ENCODE results near the gene TOM1L2.
A peak's percentile ranks its signal among the peaks of the same experiment; 100 is the strongest.
"Not testable (repeated sequence)": the region's sequence is repeated elsewhere in the genome, so short reads cannot be mapped to it uniquely, and the experiment has no call there.

TOM1L2 gene

GRCh38 chr17:17972126-17972951, at the start of gene TOM1L2, which contains the start of gene DRC3:
TSS of gene TOM1L2 (minus strand) at chr17:17972400. CDS start at chr17:17972313, 87 bp downstream.
TSS of gene DRC3 (plus strand) at chr17:17972862. CDS start at chr17:17977599, 4,737 bp downstream.
- DNase-seq = peak; percentile 100

GRCh38 chr17:18021372-18021771, 49.2 kb upstream of the TOM1L2 start:
- DNase-seq = no peak

GRCh38 chr17:18020971-18021370, 48.8 kb upstream of the TOM1L2 start:
- no peak for DNase-seq

GRCh38 chr17:18019838-18020154, 47.6 kb upstream of the TOM1L2 start:
- DNase-seq = no peak

GRCh38 chr17:18018411-18018921, 46.3 kb upstream of the TOM1L2 start:
- no peak for DNase-seq

GRCh38 chr17:18017958-18018357, 45.8 kb upstream of the TOM1L2 start:
- no peak for DNase-seq

GRCh38 chr17:18016426-18016825, 44.2 kb upstream of the TOM1L2 start:
- no peak for DNase-seq

GRCh38 chr17:18015593-18015992, 43.4 kb upstream of the TOM1L2 start:
- no peak for DNase-seq

GRCh38 chr17:18014006-18014405, 41.8 kb upstream of the TOM1L2 start:
- DNase-seq = no peak

- no peak for DNase-seq
These were observed 39.1 kb upstream of the TOM1L2 start for GRCh38 chr17:18011286-18011685.

GRCh38 chr17:18009609-18010420, 37.6 kb upstream of the TOM1L2 start:
- DNase-seq = no peak

GRCh38 chr17:18008496-18009268, 36.5 kb upstream of the TOM1L2 start:
- DNase-seq = no peak

- DNase-seq = no peak
These were observed 34.5 kb upstream of the TOM1L2 start for GRCh38 chr17:18006495-18007239.

GRCh38 chr17:18005496-18005895, 33.3 kb upstream of the TOM1L2 start:
- DNase-seq = no peak

GRCh38 chr17:18004884-18005305, 32.7 kb upstream of the TOM1L2 start:
- DNase-seq = no peak

- no peak for DNase-seq
These were observed 32.1 kb upstream of the TOM1L2 start for GRCh38 chr17:18004345-18004744.

GRCh38 chr17:18002171-18002570, 30.0 kb upstream of the TOM1L2 start:
- no peak for DNase-seq

- no peak for DNase-seq
These were observed 27.8 kb upstream of the TOM1L2 start for GRCh38 chr17:18000030-18000408.

- no peak for DNase-seq
These were observed 27.3 kb upstream of the TOM1L2 start for GRCh38 chr17:17999364-18000029.

GRCh38 chr17:17998934-17999333, 26.7 kb upstream of the TOM1L2 start:
- DNase-seq = no peak

GRCh38 chr17:17995887-17996286, 23.7 kb upstream of the TOM1L2 start:
- not testable (repeated sequence) for DNase-seq

Measured in midbrain (tissue), 1 donor.